Measurements from ENCODE around the gene TAF8.

Gene TAF8

GRCh38 chr6:42105156-42105648 lies 54.9 kb downstream of the TAF8 start:
- TF ChIP-seq GLIS3 (CRISPR knock-in tag; IDR thresholded peaks at IDR 0.05) (no peak), TOX (CRISPR knock-in tag; IDR thresholded peaks at IDR 0.05; ENCODE audit: borderline replicate concordance) (no peak), PPARA (CRISPR knock-in tag; IDR thresholded peaks at IDR 0.05; ENCODE audit: borderline replicate concordance) (no peak), ZFP3 (CRISPR knock-in tag; IDR thresholded peaks at IDR 0.05) (no peak), ISL1 (CRISPR knock-in tag; IDR thresholded peaks at IDR 0.05) (no peak), SNAI2 (CRISPR knock-in tag; IDR thresholded peaks at IDR 0.05) (no peak), ZNF70 (CRISPR knock-in tag; IDR thresholded peaks at IDR 0.05) (no peak), TCF4 (CRISPR knock-in tag; IDR thresholded peaks at IDR 0.05; ENCODE audit: borderline replicate concordance) (no peak), ZNF8 (CRISPR knock-in tag; IDR thresholded peaks at IDR 0.05) (no peak), ARNTL (CRISPR knock-in tag; IDR thresholded peaks at IDR 0.05; ENCODE audit: borderline replicate concordance, low read depth) (no peak), ESRRG (CRISPR knock-in tag; IDR thresholded peaks at IDR 0.05) (no peak)
- TF ChIP-seq, protein P1, sequence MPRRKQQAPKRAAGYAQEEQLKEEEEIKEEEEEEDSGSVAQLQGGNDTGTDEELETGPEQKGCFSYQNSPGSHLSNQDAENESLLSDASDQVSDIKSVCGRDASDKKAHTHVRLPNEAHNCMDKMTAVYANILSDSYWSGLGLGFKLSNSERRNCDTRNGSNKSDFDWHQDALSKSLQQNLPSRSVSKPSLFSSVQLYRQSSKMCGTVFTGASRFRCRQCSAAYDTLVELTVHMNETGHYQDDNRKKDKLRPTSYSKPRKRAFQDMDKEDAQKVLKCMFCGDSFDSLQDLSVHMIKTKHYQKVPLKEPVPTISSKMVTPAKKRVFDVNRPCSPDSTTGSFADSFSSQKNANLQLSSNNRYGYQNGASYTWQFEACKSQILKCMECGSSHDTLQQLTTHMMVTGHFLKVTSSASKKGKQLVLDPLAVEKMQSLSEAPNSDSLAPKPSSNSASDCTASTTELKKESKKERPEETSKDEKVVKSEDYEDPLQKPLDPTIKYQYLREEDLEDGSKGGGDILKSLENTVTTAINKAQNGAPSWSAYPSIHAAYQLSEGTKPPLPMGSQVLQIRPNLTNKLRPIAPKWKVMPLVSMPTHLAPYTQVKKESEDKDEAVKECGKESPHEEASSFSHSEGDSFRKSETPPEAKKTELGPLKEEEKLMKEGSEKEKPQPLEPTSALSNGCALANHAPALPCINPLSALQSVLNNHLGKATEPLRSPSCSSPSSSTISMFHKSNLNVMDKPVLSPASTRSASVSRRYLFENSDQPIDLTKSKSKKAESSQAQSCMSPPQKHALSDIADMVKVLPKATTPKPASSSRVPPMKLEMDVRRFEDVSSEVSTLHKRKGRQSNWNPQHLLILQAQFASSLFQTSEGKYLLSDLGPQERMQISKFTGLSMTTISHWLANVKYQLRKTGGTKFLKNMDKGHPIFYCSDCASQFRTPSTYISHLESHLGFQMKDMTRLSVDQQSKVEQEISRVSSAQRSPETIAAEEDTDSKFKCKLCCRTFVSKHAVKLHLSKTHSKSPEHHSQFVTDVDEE (CRISPR knock-in tag; IDR thresholded peaks at IDR 0.05) = no peak
- no peak for ATAC-seq

- ATAC-seq = no peak
- TF ChIP-seq GLIS3 (CRISPR knock-in tag; IDR thresholded peaks at IDR 0.05) = no peak
- TF ChIP-seq ESRRG (CRISPR knock-in tag; IDR thresholded peaks at IDR 0.05) = no peak
- TF ChIP-seq ISL1 (CRISPR knock-in tag; IDR thresholded peaks at IDR 0.05) = no peak
- TF ChIP-seq OSR1 (CRISPR knock-in tag; IDR thresholded peaks at IDR 0.05) = no peak
- no peak for TF ChIP-seq BACH2 (CRISPR knock-in tag; IDR thresholded peaks at IDR 0.05; ENCODE audit: borderline replicate concordance)
- no peak for TF ChIP-seq CSDC2 (CRISPR knock-in tag; IDR thresholded peaks at IDR 0.05)
- no peak for TF ChIP-seq ZNF70 (CRISPR knock-in tag; IDR thresholded peaks at IDR 0.05)
- TF ChIP-seq, protein P2, sequence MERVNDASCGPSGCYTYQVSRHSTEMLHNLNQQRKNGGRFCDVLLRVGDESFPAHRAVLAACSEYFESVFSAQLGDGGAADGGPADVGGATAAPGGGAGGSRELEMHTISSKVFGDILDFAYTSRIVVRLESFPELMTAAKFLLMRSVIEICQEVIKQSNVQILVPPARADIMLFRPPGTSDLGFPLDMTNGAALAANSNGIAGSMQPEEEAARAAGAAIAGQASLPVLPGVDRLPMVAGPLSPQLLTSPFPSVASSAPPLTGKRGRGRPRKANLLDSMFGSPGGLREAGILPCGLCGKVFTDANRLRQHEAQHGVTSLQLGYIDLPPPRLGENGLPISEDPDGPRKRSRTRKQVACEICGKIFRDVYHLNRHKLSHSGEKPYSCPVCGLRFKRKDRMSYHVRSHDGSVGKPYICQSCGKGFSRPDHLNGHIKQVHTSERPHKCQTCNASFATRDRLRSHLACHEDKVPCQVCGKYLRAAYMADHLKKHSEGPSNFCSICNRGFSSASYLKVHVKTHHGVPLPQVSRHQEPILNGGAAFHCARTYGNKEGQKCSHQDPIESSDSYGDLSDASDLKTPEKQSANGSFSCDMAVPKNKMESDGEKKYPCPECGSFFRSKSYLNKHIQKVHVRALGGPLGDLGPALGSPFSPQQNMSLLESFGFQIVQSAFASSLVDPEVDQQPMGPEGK (CRISPR knock-in tag; IDR thresholded peaks at IDR 0.05; ENCODE audit: borderline replicate concordance) = no peak
- no peak for TF ChIP-seq ZNF8 (CRISPR knock-in tag; IDR thresholded peaks at IDR 0.05)
- no peak for TF ChIP-seq TCF4 (CRISPR knock-in tag; IDR thresholded peaks at IDR 0.05; ENCODE audit: borderline replicate concordance)
- no peak for TF ChIP-seq ZFP30 (CRISPR knock-in tag; IDR thresholded peaks at IDR 0.05)
- TF ChIP-seq, protein P3, sequence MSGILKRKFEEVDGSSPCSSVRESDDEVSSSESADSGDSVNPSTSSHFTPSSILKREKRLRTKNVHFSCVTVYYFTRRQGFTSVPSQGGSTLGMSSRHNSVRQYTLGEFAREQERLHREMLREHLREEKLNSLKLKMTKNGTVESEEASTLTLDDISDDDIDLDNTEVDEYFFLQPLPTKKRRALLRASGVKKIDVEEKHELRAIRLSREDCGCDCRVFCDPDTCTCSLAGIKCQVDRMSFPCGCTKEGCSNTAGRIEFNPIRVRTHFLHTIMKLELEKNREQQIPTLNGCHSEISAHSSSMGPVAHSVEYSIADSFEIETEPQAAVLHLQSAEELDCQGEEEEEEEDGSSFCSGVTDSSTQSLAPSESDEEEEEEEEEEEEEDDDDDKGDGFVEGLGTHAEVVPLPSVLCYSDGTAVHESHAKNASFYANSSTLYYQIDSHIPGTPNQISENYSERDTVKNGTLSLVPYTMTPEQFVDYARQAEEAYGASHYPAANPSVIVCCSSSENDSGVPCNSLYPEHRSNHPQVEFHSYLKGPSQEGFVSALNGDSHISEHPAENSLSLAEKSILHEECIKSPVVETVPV (CRISPR knock-in tag; IDR thresholded peaks at IDR 0.05) = no peak
- TF ChIP-seq TOX (CRISPR knock-in tag; IDR thresholded peaks at IDR 0.05; ENCODE audit: borderline replicate concordance) = no peak
Observed at GRCh38 chr6:42105709-42106108, 55.4 kb downstream of the TAF8 start.

DNA sequence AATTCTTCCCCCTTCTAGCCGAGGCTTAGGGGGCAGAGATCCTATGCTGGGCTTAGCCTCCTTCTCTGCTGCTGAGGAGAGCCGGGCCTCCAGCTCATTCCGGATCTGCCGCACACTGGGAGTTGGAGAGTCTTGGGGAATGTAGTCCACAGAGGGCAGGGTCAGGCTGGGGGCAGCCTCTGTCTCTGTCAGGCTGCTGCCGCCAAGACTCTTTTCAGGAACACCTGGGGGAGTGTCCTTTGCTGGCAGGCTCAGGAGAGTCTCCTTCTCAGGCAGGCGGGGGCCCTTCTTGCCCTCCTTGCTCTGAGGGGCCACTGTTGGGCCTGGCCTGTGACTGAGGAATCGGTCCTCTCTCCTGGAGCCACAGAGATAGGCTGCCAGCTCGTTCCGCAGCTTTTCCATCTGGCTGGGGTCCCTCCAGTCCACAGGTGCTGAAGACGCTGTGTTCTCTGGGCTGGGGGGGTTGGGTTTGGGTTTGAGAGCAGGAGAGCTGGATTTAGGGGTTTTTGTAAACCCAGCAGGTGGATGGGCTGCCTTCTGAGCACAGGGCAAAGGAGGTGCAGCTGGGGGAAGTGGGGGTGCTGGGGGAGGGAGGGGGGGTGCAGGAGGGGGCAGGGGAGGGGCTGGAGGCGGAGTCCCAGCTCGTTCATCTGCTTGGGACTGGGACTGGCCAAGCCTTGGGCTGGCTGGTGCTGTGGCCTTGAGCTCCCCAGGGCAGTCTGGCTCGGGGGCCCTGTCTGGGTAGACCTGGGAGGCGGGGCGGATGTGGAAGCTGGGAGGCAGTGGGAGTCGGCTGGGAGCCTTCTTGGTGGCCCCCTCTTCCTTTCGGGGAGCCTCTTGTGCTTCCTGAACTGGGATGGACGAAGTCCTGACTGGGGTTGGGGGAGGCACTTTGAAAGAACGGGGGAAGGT lies 56.0 kb downstream of the TAF8 start:
- no peak for ATAC-seq

More for the DNA sequence above, 56.0 kb downstream of the TAF8 start:
- TF ChIP-seq BACH2 (CRISPR knock-in tag; IDR thresholded peaks at IDR 0.05; ENCODE audit: borderline replicate concordance) (no peak), CSDC2 (CRISPR knock-in tag; IDR thresholded peaks at IDR 0.05) (no peak), ZNF565 (CRISPR knock-in tag; conservative IDR thresholded peaks at IDR 0.05; ENCODE audit: low read depth) (no peak)
- TF ChIP-seq, protein P3 (CRISPR knock-in tag; IDR thresholded peaks at IDR 0.05) = no peak
